Osteocyte (in vitro differentiated cells): ENCODE results near the gene IDUA. TPM values are rescaled to one million over a fixed set of nuclear protein-coding genes. Genes with fewer than 3 reads are reported as not detected.

Experiments
- DNase-seq: peaks from one replicate; pipeline ENCODE4 v3.0.0; 2021; ENCODE audit warnings: mixed read lengths; ENCODE audit not compliant: unreplicated experiment; ENCODE audit errors: extremely low spot score
- H3K27ac Mint-ChIP-seq: one replicate; pipeline ENCODE4 v1.8.0; 2021; ENCODE audit warnings: mild to moderate bottlenecking, mixed read lengths; ENCODE audit not compliant: unreplicated experiment
- H3K27me3 Mint-ChIP-seq: one replicate; pipeline ENCODE4 v1.8.0; 2021; ENCODE audit warnings: mixed read lengths; ENCODE audit not compliant: unreplicated experiment
- H3K36me3 Mint-ChIP-seq: one replicate; pipeline ENCODE4 v1.8.0; 2021; ENCODE audit warnings: mixed read lengths; ENCODE audit not compliant: unreplicated experiment
- H3K4me1 Mint-ChIP-seq: one replicate; pipeline ENCODE4 v1.8.0; 2021; ENCODE audit warnings: mixed read lengths; ENCODE audit not compliant: unreplicated experiment
- H3K4me3 Mint-ChIP-seq: one replicate; pipeline ENCODE4 v1.8.0; 2021; ENCODE audit warnings: mild to moderate bottlenecking, moderate library complexity, mixed read lengths; ENCODE audit not compliant: unreplicated experiment
- H3K9me3 Mint-ChIP-seq: one replicate; pipeline ENCODE4 v1.8.0; 2021; ENCODE audit warnings: mixed read lengths; ENCODE audit not compliant: unreplicated experiment
- total RNA-seq: library from RNA; stranded (reverse); gene quantifications from 2 replicates; pipeline ENCODE4 v1.2.1, GENCODE V29; 2021
- TF ChIP-seq, protein P1 (sequence below): fragments of 200-600 bp; sonication (generic); IDR thresholded peaks from 2 replicates; pipeline ENCODE4 v1.5.0; 2021; ENCODE audit warnings: antibody characterized with exemption, mild to moderate bottlenecking, moderate library complexity

Gene IDUA
- total RNA-seq, 1 donor from 2014 or later: 67.8 TPM

DNA sequence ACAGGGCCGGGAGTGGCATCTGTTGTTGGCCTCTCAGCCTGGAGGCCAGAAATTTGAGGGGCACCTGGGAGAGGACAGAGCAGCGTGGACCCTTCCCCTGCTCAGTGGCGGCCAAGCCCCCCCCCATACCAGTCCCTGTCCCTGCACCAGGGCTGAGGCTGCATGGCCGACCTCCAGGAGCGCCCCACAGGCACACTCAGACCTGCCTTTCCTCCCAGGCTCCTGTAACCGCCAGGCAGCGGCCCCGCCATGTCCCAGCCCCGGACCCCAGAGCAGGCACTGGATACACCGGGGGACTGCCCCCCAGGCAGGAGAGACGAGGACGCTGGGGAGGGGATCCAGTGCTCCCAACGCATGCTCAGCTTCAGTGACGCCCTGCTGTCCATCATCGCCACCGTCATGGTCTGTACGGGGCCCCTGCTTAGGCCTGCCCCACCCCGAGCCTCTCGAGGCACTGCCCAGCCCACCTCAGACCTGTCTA, 39.3 kb upstream of the IDUA start:
- Mint-ChIP-seq H3K9me3 (no peaks in the 10 kb centered on the region), H3K4me3 (no peak overlapping the region), H3K27ac (no peak overlapping the region), H3K27me3 (no peaks in the 10 kb centered on the region), H3K36me3 (peaks cover 2% of the 10 kb centered on the region), H3K4me1 (peaks cover 6% of the 10 kb centered on the region)
- TF ChIP-seq, protein P1, sequence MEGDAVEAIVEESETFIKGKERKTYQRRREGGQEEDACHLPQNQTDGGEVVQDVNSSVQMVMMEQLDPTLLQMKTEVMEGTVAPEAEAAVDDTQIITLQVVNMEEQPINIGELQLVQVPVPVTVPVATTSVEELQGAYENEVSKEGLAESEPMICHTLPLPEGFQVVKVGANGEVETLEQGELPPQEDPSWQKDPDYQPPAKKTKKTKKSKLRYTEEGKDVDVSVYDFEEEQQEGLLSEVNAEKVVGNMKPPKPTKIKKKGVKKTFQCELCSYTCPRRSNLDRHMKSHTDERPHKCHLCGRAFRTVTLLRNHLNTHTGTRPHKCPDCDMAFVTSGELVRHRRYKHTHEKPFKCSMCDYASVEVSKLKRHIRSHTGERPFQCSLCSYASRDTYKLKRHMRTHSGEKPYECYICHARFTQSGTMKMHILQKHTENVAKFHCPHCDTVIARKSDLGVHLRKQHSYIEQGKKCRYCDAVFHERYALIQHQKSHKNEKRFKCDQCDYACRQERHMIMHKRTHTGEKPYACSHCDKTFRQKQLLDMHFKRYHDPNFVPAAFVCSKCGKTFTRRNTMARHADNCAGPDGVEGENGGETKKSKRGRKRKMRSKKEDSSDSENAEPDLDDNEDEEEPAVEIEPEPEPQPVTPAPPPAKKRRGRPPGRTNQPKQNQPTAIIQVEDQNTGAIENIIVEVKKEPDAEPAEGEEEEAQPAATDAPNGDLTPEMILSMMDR: no peak
- DNase-seq: no peak

DNA sequence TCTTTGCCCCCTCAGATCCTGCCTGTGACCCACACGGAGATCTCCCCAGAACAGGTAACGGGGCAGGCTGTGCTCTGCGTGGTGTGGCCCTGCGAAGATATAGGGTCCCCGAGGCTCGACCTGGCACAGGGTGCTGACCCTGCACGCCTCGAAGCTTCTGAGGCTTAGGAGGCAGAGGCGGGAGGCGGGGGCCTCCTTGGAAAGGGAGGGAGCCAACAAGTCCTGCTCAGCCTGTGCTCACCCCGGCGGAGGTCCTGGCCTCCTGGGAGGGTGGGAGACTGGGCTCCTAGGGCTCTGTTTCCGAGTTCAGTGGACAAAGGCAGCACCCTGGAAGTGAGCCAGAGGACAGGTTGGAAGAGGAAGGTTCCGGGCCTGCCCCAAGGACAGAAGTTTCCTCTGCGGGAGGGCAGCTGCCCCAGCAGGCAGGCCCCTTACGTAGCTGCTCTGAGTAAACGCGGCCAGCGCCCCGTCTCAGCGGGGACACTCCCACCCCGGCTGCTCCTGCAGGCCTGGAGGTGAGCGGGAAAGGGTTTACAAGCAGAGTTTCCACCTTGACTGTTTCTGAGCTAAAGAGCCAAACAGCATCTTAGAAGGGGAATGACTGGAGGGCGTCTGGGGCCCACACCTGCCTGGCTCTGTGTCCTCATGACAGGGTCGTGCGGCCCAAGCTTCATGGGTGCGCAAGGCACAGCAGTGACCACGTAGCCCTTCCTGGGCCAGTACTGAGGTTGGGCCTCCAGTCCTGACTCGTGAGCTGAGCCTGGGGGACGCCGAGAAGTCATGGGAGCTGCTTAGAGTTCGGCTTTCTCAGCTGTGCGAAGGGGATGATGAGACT, 38.5 kb upstream of the IDUA start:
- Mint-ChIP-seq H3K36me3 (peaks cover 2% of the 10 kb centered on the region), H3K27ac (no peak overlapping the region), H3K27me3 (no peaks in the 10 kb centered on the region), H3K9me3 (no peaks in the 10 kb centered on the region), H3K4me3 (no peak overlapping the region), H3K4me1 (peaks cover 6% of the 10 kb centered on the region)
- TF ChIP-seq, protein P1: no peak
- DNase-seq: no peak

DNA sequence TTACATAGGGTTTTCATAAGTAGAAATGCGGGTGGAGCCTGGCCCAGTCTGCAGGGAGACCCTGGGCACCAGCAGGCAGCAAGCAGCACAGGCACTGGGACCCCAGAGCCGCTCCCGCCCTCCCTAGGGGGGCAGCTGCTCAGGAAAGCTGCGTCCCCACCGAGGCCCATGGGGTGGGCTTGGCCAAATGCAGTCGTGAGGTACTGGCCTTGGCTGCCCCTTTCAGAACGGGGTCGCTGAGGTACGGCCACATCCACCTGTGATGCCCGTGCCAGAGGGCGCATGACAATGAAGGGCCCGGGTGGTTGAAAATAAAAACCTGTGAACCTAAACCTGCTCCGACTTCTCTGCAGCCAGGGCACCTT, 37.9 kb upstream of the IDUA start:
- Mint-ChIP-seq H3K27ac (no peak overlapping the region), H3K4me3 (no peak overlapping the region)

DNA sequence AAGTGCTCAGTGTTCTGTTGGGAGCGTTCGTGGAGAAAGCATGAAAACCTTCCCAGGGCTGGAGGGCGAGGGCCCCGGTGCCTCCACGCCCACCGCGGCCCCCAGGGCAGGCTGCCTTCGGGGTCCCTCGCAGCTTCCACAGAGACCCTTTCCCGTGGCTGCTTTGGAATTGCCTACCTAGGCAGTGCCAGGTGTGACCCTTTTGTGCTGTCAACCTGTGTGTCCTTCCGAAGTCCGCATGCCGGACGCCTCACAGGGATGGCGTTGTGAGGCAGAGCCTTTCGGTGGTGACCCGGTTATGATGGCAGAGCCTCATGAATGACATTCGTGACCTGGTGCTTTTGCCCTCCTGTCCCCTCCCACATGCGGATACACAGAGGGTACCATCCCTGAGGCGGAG, 37.2 kb upstream of the IDUA start:
- H3K36me3 Mint-ChIP-seq: peaks cover 5% of the 10 kb centered on the region
- H3K9me3 Mint-ChIP-seq: no peaks in the 10 kb centered on the region
- no peaks in the 10 kb centered on the region for H3K27me3 Mint-ChIP-seq
- TF ChIP-seq, protein P1: no peak
- no peak overlapping the region for H3K27ac Mint-ChIP-seq
- DNase-seq: no peak
- H3K4me1 Mint-ChIP-seq: peaks cover 6% of the 10 kb centered on the region
- no peak overlapping the region for H3K4me3 Mint-ChIP-seq

More for the DNA sequence above, 37.9 kb upstream of the IDUA start:
- peaks cover 6% of the 10 kb centered on the region for H3K4me1 Mint-ChIP-seq
- H3K9me3 Mint-ChIP-seq: no peaks in the 10 kb centered on the region
- TF ChIP-seq, protein P1: no peak
- H3K36me3 Mint-ChIP-seq: peaks cover 2% of the 10 kb centered on the region
- no peaks in the 10 kb centered on the region for H3K27me3 Mint-ChIP-seq
- no peak for DNase-seq

DNA sequence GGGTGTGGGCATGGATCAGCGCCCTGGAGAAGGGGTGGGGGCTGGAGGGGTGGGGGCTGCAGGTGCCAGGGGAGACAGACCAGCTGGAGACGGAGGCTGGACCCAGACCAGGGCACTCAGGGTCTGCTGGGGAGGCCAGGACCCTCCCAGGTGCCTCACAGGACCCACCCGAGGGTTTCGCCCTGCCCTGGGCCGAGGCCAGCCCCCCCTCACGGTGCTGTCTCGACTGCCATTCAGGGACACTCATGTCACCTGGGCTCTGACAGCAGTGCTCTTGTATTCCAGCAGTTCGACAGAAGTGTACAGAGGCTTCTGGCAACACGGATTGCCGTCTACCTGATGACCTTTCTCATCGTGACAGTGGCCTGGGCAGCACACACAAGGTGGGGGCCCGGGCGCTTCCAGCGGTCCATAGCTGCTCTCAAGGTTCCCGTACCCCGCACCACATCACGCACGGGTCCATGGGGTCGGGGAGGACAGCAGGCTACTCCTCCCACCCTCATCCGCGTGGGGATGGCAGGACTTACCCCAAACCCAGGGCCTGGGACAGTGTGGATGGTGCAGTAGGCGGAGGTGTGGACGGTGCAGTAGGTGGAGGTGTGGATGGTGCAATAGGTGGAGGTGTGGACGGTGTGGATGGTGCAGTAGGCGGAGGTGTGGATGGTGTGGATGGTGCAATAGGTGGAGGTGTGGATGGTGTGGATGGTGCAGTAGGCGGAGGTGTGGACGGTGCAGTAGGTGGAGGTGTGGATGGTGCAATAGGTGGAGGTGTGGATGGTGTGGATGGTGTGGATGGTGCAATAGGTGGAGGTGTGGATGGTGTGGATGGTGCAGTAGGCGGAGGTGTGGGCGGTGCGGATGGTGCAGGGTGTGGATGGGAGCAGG, 36.5 kb upstream of the IDUA start:
- no peak for DNase-seq
- Mint-ChIP-seq H3K9me3 (no peaks in the 10 kb centered on the region), H3K4me3 (no peak overlapping the region), H3K27me3 (no peaks in the 10 kb centered on the region), H3K4me1 (peaks cover 2% of the 10 kb centered on the region), H3K27ac (no peak overlapping the region), H3K36me3 (peaks cover 6% of the 10 kb centered on the region)
- TF ChIP-seq, protein P1: no peak
